D721Med (cell line): Measurements from ENCODE around the gene UNC13B.

ENCODE experiments used
- DNase-seq: peaks from one replicate; pipeline ENCODE4 v3.0.0; 2011; ENCODE audit warnings: low spot score; ENCODE audit not compliant: insufficient read length
- FAIRE-seq: peaks from 2 replicates; lab custom pipeline; 2011; peaks lifted over from hg19 to GRCh38; lab: Jason Lieb, UNC
- CTCF ChIP-seq: IDR thresholded peaks from 2 replicates; pipeline ENCODE4 v1.5.1; 2012; ENCODE audit warnings: mild to moderate bottlenecking, control low read depth; ENCODE audit not compliant: insufficient read depth; ENCODE audit errors: missing control alignments

UNC13B gene

GRCh38 chr9:35285731-35286130, 123.9 kb downstream of the UNC13B start:
- DNase-seq (no peak), FAIRE-seq (no peak)
- no peak for TF ChIP-seq CTCF

- no peak for TF ChIP-seq CTCF
- DNase-seq (no peak), FAIRE-seq (no peak)
Measured at GRCh38 chr9:35286381-35286780, 124.6 kb downstream of the UNC13B start.

- TF ChIP-seq CTCF = no peak
- DNase-seq (no peak), FAIRE-seq (no peak)
Measured at GRCh38 chr9:35287987-35288632, 126.3 kb downstream of the UNC13B start.

GRCh38 chr9:35288778-35289177, 127.0 kb downstream of the UNC13B start:
- TF ChIP-seq CTCF = no peak
- no peak for DNase-seq
- FAIRE-seq = no peak

- no peak for DNase-seq
- no peak for TF ChIP-seq CTCF
- no peak for FAIRE-seq
Measured at GRCh38 chr9:35293376-35293964, 131.7 kb downstream of the UNC13B start.

- no peak for FAIRE-seq
Measured at GRCh38 chr9:35294066-35294465, 132.3 kb downstream of the UNC13B start.

More at GRCh38 chr9:35294066-35294465, 132.3 kb downstream of the UNC13B start:
- no peak for TF ChIP-seq CTCF
- DNase-seq = no peak
